NCI-H1417 treated with DMSO at 0.1 percent for 48 hours (cell line): ENCODE data around the gene TECTB.

Source experiments
- DNase-seq: peaks from one replicate; lab custom pipeline; 2025; lab: John Stamatoyannopoulos, UW

The TECTB gene

GRCh38 chr10:112347709-112348671 is 64.8 kb downstream of the TECTB start:
- no peak for DNase-seq

- DNase-seq: no peak
Measured at GRCh38 chr10:112348759-112349158, 65.6 kb downstream of the TECTB start.

GRCh38 chr10:112349521-112350085 is 66.4 kb downstream of the TECTB start:
- DNase-seq: no peak

GRCh38 chr10:112351146-112351545 is 67.9 kb downstream of the TECTB start:
- no peak for DNase-seq

- DNase-seq: no peak
Measured at GRCh38 chr10:112352044-112352443, 68.8 kb downstream of the TECTB start.

GRCh38 chr10:112353046-112353445 is 69.8 kb downstream of the TECTB start:
- DNase-seq: no peak
